HL-60 (cell line): Measurements from ENCODE around the gene PLD5.
"Not testable (repeated sequence)": the region's sequence is repeated elsewhere in the genome, so short reads cannot be mapped to it uniquely, and the experiment has no call there.

ENCODE experiments used
- DNase-seq, 2 experiments: peaks; one replicate each; pipeline ENCODE4 v3.0.0-alpha.2; 2010 to 2020; ENCODE audit warnings: low read depth in 1 of 2, low spot score in 1 of 2
- H3K27ac ChIP-seq: fragments of 250-450 bp; sonication (Bioruptor Pico); replicated peaks from 2 replicates; pipeline ENCODE4 v1.5.1; 2020; ENCODE audit warnings: mild to moderate bottlenecking, moderate library complexity
- H3K27me3 ChIP-seq: fragments of 250-450 bp; sonication (Bioruptor Pico); 2 replicates; pipeline ENCODE4 v1.5.1; 2021; ENCODE audit warnings: mild to moderate bottlenecking, moderate library complexity; ENCODE audit not compliant: insufficient read depth, poor library complexity, severe bottlenecking
- H3K4me3 ChIP-seq: replicated peaks from 2 replicates; pipeline ENCODE4 v1.5.1; 2011; ENCODE audit warnings: mild to moderate bottlenecking, control low read depth, low read length; ENCODE audit not compliant: insufficient read depth
- CTCF ChIP-seq: IDR thresholded peaks from one replicate; pipeline ENCODE4 v1.5.1; 2011; ENCODE audit warnings: low read length, control low read depth, inconsistent platforms; ENCODE audit not compliant: insufficient read depth
- GABPA ChIP-seq: IDR thresholded peaks from 2 replicates; pipeline ENCODE4 v1.6.1; 2012; ENCODE audit warnings: low read depth
- POLR2AphosphoS5 ChIP-seq: IDR thresholded peaks from 2 replicates; pipeline ENCODE4 v1.6.1; 2012; ENCODE audit warnings: low read depth
- REST ChIP-seq: IDR thresholded peaks from 2 replicates; pipeline ENCODE4 v1.6.1; 2012; ENCODE audit warnings: low read depth; ENCODE audit not compliant: insufficient replicate concordance
- SPI1 ChIP-seq: IDR thresholded peaks from 2 replicates; pipeline ENCODE4 v1.6.1; 2012; ENCODE audit warnings: low read depth, mild to moderate bottlenecking, borderline replicate concordance

Gene PLD5

GRCh38 chr1:242216368-242216767 lies 308.1 kb downstream of the PLD5 start:
- Histone ChIP-seq H3K4me3 (no peak overlapping the region), H3K27ac (no peak overlapping the region), H3K27me3 (no peaks in the 10 kb centered on the region)
- no peak for TF ChIP-seq REST
- no peak for TF ChIP-seq CTCF
- TF ChIP-seq POLR2AphosphoS5 = no peak
- TF ChIP-seq GABPA = no peak
- no peak for TF ChIP-seq SPI1
- no peak for DNase-seq

GRCh38 chr1:242214455-242214854 lies 310.0 kb downstream of the PLD5 start:
- H3K4me3 ChIP-seq, H3K27me3 ChIP-seq, H3K27ac ChIP-seq, DNase-seq: not testable (repeated sequence)

- H3K27me3 ChIP-seq, H3K4me3 ChIP-seq, H3K27ac ChIP-seq, DNase-seq: not testable (repeated sequence)
These were observed 311.5 kb downstream of the PLD5 start for GRCh38 chr1:242212961-242213360.

GRCh38 chr1:242212401-242212800 lies 312.1 kb downstream of the PLD5 start:
- no peak for DNase-seq
- no peak overlapping the region for H3K4me3 ChIP-seq
- H3K27ac ChIP-seq = no peak overlapping the region
- H3K27me3 ChIP-seq = no peaks in the 10 kb centered on the region
- no peak for TF ChIP-seq REST
- TF ChIP-seq GABPA = no peak
- TF ChIP-seq POLR2AphosphoS5 = no peak
- no peak for TF ChIP-seq CTCF
- no peak for TF ChIP-seq SPI1

GRCh38 chr1:242211254-242212022 lies 313.1 kb downstream of the PLD5 start:
- Histone ChIP-seq H3K27ac (no peak overlapping the region), H3K27me3 (no peaks in the 10 kb centered on the region), H3K4me3 (no peak overlapping the region)
- TF ChIP-seq SPI1 (no peak), GABPA (no peak), CTCF (no peak), POLR2AphosphoS5 (no peak), REST (no peak)
- no peak for DNase-seq

- not testable (repeated sequence) for H3K27ac ChIP-seq, H3K27me3 ChIP-seq, DNase-seq, H3K4me3 ChIP-seq
These were observed 314.2 kb downstream of the PLD5 start for GRCh38 chr1:242210316-242210715.
